ENCODE data around the gene DESI2.
A peak's percentile ranks its signal among the peaks of the same experiment; 100 is the strongest.
"Not testable (repeated sequence)": the region's sequence is repeated elsewhere in the genome, so short reads cannot be mapped to it uniquely, and the experiment has no call there.

DESI2 gene

DNA sequence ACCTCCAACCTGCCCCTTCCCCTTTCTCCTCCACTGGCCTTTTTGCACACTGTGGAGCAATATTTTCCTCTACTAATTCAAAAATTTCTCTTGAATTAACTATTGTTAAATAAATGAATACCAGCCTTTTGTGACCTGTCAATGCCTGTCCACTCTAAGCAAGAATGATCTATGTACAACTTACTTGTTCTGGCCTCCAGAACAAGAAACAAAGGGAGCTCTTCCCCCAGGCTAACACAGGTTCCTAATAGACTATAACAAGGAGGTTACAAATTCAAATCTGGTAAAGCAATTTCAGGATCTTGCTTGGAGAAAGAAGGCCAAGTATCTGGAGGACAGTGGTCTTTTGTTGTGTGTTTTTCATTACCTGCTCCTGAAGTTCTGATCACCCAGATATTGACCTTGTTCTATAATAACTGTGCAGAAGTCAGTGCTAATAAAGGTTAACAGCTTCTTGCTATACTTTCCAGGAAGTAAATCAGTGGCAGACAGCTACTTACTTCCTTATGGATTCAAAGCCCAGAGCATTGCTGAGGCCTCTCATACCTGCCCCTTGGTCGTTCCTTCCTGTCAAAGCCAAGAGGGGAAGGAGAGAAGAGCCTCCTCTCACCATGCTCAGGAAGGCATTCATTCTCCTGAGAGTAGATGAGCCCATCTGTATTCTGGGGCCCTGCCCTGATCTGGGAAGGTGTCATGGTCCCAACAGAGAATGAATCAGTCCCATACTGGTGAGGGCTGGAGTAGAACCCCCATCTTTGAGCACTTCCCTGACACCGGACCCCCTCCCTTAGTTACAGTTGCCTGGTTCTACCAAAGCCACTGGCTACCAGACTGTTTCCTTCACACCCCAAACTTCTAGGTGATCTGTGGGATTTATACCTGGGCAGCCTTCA is 56.8 kb downstream of the DESI2 start:
- DNase-seq: no peak

- no peak for DNase-seq
These were observed 57.6 kb downstream of the DESI2 start for GRCh38 chr1:244710474-244711062.

DNA sequence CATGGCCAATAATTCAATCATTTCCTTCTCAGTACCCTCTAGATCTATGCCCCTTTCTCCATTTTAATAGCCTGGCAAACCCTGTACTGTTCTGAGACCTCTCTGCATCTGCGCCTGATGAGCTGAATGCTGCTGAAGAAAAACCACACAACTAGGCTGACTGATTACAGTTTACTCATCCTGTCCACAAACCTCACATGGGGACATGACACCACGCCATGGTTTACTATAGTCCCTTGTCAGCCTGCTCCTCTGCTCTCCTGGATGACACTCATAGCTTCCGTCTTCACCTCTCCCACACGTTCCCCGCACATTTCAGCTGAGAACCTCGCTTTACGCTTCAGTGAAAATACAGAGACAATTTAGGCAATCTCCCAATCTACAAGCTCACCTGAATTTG is 59.7 kb downstream of the DESI2 start:
- DNase-seq: no peak

DNA sequence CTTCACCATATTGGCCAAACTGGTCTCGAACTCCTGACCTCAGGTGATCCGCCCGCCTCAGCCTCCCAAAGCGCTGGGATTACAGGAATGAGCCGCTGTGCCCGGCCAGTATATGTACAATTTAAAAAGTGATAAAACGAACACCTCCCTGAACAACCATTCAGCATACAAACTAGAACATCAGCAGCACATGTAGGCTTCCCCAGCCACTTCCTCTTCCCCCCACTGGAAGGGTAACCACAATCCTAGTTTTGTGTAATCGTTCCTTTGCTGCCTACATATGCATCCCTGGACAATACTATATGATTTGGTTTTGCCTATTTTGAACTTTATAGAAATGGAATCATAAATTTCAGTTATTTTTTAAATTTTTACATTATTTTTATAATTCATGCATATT is 60.4 kb downstream of the DESI2 start:
- peak; percentile 4 for DNase-seq

GRCh38 chr1:244727871-244728474 is 75.0 kb downstream of the DESI2 start:
- DNase-seq: no peak

- DNase-seq: peak; percentile 28
These were observed 77.4 kb downstream of the DESI2 start for GRCh38 chr1:244730153-244730933.

DNA sequence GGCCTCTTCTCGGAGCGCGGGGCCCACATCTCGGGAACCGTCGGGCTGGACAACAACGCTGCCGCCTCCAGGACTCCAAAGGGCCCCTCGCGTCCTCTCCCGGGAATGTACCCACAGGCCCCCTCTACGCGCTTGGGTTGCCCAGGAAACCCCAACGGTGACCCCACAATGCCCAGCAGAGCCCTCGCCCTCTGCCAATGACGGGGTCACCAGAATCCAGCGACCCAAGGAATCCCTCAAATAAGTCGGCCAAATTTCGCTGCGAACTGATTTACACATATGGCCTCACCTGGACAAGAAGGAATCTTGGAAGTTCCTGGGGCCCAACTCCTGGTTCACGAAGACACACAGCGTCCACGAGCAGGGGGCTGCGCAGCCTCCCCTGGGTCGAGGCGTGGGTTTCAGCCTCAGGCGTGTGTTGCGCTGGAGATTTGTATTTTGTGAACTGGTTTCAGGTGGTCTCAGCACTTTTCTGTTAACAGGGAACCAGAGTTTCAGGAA is 78.1 kb downstream of the DESI2 start:
- no peak for DNase-seq

DNA sequence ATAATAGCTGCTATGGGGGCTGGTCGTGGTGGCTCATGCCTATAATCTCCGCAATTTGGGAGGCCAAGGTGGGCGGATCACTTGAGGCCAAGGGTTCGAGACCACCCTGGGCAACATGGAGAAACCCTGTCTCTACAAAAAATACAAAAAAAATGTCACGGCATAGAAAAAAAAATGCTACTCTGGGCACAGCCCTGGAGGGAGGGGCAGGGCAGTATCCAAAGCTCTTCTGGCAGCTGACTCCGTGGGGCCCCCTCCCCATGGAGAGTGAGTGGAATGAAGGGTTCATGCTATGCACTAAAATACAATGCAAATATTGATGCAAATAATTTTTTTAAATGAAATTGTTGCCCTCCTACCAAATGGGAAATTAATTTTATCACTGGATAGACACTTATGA is 78.7 kb downstream of the DESI2 start:
- no peak for DNase-seq

GRCh38 chr1:244732851-244733450 is 80.0 kb downstream of the DESI2 start:
- DNase-seq: no peak

GRCh38 chr1:244735404-244735803 is 82.5 kb downstream of the DESI2 start:
- no peak for DNase-seq

DNA sequence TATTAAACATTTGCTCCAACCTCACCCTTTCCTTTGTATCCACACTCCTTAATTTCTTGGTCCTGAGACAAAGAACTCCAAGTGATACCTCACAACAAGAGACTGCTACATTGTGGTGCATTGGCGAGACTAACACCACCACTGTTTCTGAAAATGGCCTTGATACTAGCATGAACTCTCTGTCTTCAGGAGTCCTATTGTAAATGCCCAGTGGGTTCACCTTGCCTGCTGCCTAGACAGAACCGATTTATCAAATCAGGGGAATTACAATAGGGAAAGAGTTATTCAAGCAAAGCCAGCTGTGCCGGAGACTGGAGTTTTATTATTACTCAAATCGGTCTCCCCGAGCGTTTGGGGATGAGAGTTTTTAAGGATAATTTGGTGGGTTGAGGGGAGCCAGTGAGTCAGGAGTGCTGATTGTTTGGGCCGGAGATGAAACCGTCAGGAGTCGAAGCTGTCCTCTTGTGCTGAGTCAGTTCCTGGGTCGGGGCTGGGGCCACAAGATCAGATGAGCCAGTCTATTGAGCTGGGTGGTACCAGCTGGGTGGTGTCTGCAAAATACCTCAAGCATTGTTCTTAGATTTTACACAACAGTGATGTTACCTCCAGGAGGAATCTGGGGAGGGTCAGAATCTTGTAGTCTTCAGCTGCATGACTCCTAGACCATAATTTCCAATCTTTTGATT is 83.1 kb downstream of the DESI2 start:
- DNase-seq: no peak

GRCh38 chr1:244739140-244739539 is 86.2 kb downstream of the DESI2 start:
- DNase-seq: not testable (repeated sequence)

DNA sequence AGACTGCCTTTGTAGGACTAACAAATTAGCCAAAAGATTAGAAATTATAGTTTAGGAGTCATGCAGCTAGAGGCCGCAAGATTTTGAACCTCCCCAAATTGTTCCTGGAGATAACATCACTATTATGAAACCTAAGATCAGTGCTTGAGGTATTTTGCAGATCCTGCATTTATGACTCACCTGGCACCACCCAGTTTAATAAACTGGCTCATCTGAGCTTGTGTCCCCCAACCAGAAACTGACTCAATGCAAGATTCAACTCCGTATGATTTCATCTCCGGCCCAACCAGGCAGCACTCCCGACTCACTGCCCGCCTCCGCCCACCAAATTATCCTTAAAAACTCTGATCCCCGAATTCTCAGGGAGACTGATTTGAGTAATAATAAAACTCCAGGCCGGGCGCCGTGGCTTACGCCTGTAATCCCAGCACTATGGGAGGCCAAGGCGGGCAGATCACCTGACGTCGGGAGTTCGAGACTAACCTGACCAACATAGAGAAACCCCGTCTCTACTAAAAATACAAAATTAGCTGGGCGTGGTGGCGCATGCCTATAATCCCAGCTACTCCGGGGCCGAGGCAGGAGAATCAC is 87.2 kb downstream of the DESI2 start:
- not testable (repeated sequence) for DNase-seq

DNA sequence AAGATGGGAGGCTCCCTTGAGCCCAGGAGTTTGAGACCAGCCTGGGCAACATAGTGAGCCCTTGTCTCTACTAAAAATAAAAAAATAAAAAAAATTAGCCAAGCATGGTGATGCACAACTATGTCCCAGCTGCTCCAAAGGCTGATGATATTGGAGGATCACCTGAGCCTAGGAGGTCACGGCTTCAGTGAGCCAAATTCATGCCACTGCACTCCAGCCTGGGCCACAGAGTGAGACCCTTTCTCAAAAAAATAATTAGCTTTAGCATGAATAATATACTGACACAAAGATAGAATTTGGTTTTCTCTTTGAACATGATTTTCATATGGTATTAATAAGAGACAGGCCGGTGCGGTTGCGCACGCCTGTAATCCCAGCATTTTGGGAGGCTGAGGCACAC is 88.8 kb downstream of the DESI2 start:
- no peak for DNase-seq

DNA sequence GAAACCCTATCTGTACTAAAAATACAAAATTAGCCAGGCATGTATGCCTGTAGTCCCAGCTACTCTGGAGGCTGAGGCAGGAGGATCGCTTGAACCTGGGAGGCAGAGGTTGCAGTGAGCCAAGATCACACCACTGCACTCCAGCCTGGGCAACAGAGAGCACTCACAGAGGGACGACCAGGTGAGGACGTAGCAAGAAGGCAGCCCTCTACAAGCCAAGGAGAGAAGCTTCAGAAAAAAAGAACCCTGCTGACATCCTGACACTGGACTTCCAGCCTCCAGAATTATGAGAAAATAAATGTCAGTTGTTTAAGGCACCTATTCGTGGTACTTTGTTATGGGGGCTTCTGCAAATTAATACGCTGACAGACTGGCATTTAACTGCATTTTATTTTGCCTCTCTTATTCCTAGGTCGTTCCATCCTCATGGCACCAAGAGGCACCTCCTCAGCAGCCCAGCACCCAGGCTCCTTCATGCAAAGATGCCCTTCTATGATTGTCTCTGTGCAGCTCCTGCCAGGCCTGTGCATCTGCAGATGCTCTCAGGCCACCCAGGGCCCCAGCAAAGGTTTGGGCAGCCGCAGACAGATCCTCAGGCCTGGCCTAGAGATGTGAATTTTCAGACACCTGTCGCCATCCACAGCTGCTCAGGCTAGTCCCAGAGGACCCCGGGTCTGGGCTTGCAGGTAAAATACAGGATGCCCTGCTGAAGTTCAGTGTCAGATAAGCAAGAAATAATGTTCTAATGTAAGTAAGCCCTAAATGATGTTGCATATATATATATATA is 96.5 kb downstream of the DESI2 start:
- no peak for DNase-seq

- DNase-seq: no peak
These were observed 98.5 kb downstream of the DESI2 start for GRCh38 chr1:244751271-244751895.

DNA sequence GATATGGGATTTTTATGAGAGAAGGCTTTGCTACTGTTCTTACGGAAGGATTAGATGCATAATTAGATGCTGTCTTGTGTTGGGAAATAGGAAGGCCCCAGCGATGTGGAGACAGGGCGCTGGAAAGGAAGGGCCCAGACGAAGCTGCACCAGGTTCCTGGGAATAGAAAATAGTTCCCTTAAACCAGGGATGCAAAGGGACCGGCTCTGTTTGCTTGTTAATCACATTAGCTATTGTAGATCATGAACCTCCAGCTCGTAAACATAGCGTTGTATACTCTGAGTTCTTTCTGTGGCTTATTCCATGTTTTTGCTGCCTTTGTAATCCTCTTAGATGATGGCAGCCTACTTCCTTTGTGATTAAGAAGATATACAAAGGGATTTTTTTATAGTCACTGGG is 102.7 kb downstream of the DESI2 start:
- DNase-seq: no peak

GRCh38 chr1:244757091-244757939 is 104.4 kb downstream of the DESI2 start:
- DNase-seq: no peak
